GM10266 (cell line): ENCODE results near the gene FILIP1L.

ENCODE experiments used
- DNase-seq: peaks from one replicate; pipeline ENCODE4 v3.0.0; 2012; ENCODE audit errors: extremely low spot score
- CTCF ChIP-seq: IDR thresholded peaks from 2 replicates; pipeline ENCODE4 v1.5.1; 2012; ENCODE audit warnings: mild to moderate bottlenecking, low read depth; ENCODE audit not compliant: control insufficient read depth, insufficient read depth; ENCODE audit errors: missing control alignments

The FILIP1L gene

GRCh38 chr3:99941211-99941610, 173.1 kb downstream of the FILIP1L start:
- no peak for TF ChIP-seq CTCF
- DNase-seq = no peak

- no peak for TF ChIP-seq CTCF
Measured at GRCh38 chr3:99940350-99940749, 174.0 kb downstream of the FILIP1L start.

GRCh38 chr3:99939876-99940275, 174.4 kb downstream of the FILIP1L start:
- no peak for TF ChIP-seq CTCF

More at GRCh38 chr3:99940350-99940749, 174.0 kb downstream of the FILIP1L start:
- no peak for DNase-seq

GRCh38 chr3:99938270-99938911, 175.9 kb downstream of the FILIP1L start:
- no peak for TF ChIP-seq CTCF

More at GRCh38 chr3:99939876-99940275, 174.4 kb downstream of the FILIP1L start:
- DNase-seq = no peak

GRCh38 chr3:99934975-99935797, 179.1 kb downstream of the FILIP1L start:
- no peak for TF ChIP-seq CTCF
- no peak for DNase-seq

More at GRCh38 chr3:99938270-99938911, 175.9 kb downstream of the FILIP1L start:
- peak; percentile 13 for DNase-seq

GRCh38 chr3:99933971-99934750, 180.1 kb downstream of the FILIP1L start:
- TF ChIP-seq CTCF = no peak
- no peak for DNase-seq
